ENCODE results near the gene ATXN10. TPM values are rescaled to one million over a fixed set of nuclear protein-coding genes. Genes with fewer than 3 reads are reported as not detected.

Gene ATXN10
- total and polyA plus RNA-seq, 9 donors = 136 to 218 (median 186) TPM

DNA sequence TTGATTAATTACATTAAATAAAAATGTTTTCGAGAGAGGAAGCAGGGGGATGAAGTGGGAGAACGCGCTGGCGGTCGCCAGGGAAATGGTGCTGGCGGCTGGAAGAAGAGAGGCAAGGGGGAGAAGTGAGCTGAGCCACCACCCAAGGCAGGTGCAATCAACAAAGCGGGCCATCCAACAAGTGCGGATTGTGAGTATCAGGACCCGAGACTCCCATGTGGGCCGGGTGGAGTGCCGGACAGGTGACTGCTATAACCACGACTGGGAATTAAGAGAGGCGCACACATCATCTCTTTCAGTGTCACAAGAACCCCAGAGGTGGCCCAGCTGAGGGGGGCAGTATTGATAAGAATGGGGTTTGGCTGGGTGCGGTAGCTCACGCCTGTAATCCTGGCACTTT is 41.2 kb upstream of the ATXN10 start:
- Histone ChIP-seq H3K27ac (ENCODE audit: low read length) (no peak overlapping the region), H3K4me3 (ENCODE audit: low read length) (no peak overlapping the region), H3K27me3 (ENCODE audit: control insufficient read depth, insufficient read depth, low read length) (peaks cover 47% of the 10 kb centered on the region), H3K4me1 (ENCODE audit: control insufficient read depth, insufficient read depth, low read length) (no peaks in the 10 kb centered on the region), H3K9me3 (replicated peaks; ENCODE audit: control insufficient read depth, low read depth, low read length) (no peaks in the 10 kb centered on the region), H3K36me3 (ENCODE audit: control insufficient read depth, insufficient read depth, low read length) (no peaks in the 10 kb centered on the region)
- 87% methylated on average over 13 of the region's 15 CpGs for WGBS (ENCODE audit: insufficient coverage)
- DNase-seq = no peak

DNA sequence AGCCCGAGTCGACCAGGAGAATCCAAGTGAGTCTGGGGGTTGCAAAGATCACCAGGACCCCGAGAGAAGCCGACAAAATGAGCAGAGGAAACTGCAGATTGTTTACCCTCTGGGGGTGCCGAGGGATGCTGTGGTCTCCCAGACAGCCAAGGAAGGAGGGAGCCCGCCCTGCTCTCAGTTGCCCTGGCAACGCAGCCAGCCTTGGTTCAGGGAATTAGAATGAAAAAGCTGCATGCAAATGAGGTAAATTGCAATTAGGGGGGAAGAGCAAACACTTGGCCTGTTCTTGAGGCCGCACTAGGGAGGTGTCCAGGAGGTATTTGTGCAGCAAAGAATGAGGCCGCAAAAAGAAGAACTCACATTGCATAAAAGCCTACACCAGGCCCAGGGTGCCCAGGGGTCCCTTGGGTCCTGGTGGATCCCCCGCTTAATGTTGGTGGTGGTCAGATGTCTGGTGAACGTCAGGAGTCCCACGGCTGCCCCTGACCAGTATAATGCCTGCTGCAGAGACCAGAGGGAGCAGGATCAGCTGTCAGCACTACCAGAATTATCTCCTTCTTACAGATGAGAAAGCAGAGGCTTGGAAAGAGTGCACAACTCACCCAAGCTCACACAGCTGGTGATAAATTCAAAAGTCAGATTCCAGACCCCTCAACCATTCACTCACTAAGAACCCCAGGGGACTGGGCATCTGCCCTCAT is 40.3 kb upstream of the ATXN10 start:
- Histone ChIP-seq H3K36me3 (ENCODE audit: control insufficient read depth, insufficient read depth, low read length) (no peaks in the 10 kb centered on the region), H3K4me3 (ENCODE audit: low read length) (no peak overlapping the region), H3K4me1 (ENCODE audit: control insufficient read depth, insufficient read depth, low read length) (no peaks in the 10 kb centered on the region), H3K9me3 (replicated peaks; ENCODE audit: control insufficient read depth, low read depth, low read length) (no peaks in the 10 kb centered on the region), H3K27me3 (ENCODE audit: control insufficient read depth, insufficient read depth, low read length) (peaks cover 50% of the 10 kb centered on the region), H3K27ac (ENCODE audit: low read length) (no peak overlapping the region)
- no peak for DNase-seq
- 13% methylated on average over 7 of the region's 12 CpGs for WGBS (ENCODE audit: insufficient coverage)

DNA sequence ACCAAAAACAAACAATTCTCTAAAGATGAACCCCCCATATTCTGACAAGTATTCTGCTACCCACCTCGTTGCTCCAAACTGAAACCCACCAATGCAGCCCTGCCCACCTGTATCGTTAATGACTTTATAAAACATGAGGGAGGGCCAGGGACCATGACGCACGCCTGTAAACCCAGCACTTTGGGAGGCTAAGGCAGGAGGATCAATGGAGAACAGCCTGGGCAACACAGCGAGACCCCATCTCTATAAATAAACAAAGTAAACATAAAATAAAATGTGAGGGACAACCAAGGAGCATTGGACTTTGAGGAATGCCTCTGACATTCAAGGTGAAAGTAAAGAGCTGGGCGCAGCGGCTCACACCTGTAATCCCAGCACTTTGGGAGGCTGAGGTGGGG is 39.8 kb upstream of the ATXN10 start:
- H3K36me3 ChIP-seq (ENCODE audit: control insufficient read depth, insufficient read depth, low read length) = no peaks in the 10 kb centered on the region
- no peaks in the 10 kb centered on the region for H3K4me1 ChIP-seq (ENCODE audit: control insufficient read depth, insufficient read depth, low read length)
- DNase-seq = no peak
- no peak overlapping the region for H3K27ac ChIP-seq (ENCODE audit: low read length)
- H3K4me3 ChIP-seq (ENCODE audit: low read length) = no peak overlapping the region
- 88% methylated on average over 2 of the region's 7 CpGs for whole genome bisulfite sequencing (ENCODE audit: insufficient coverage)
- H3K9me3 ChIP-seq (replicated peaks; ENCODE audit: control insufficient read depth, low read depth, low read length) = no peaks in the 10 kb centered on the region
- H3K27me3 ChIP-seq (ENCODE audit: control insufficient read depth, insufficient read depth, low read length) = peaks cover 54% of the 10 kb centered on the region

GRCh38 chr22:45632791-45633515 is 38.7 kb upstream of the ATXN10 start:
- Histone ChIP-seq H3K36me3 (ENCODE audit: control insufficient read depth, insufficient read depth, low read length) (no peaks in the 10 kb centered on the region), H3K27me3 (ENCODE audit: control insufficient read depth, insufficient read depth, low read length) (peaks cover 55% of the 10 kb centered on the region), H3K9me3 (replicated peaks; ENCODE audit: control insufficient read depth, low read depth, low read length) (no peaks in the 10 kb centered on the region), H3K4me3 (ENCODE audit: low read length) (no peak overlapping the region), H3K4me1 (ENCODE audit: control insufficient read depth, insufficient read depth, low read length) (no peaks in the 10 kb centered on the region), H3K27ac (ENCODE audit: low read length) (no peak overlapping the region)
- WGBS (ENCODE audit: insufficient coverage) = 14% methylated on average over 5 of the region's 15 CpGs
- peak; percentile 30 for DNase-seq

DNA sequence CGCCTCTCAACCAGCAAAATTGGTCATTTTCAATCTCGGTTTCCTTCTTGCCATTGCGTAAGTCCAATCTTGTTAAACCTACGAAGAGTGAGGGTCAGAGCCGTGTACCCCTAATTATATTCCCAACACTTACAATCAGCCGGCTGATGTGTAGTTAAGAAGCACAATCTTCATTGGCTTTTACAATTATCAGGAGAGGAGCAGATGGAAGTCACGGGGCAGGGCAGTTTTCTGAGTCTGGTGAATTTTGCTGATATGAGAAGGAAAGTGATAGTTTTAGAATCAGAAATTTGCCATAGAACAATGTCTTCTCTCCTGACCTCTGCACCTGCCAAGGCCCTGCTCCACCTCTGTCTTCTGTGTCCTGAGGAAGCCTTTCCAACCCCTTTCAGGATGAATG is 35.0 kb upstream of the ATXN10 start:
- Histone ChIP-seq H3K27ac (ENCODE audit: low read length) (no peak overlapping the region), H3K4me1 (ENCODE audit: control insufficient read depth, insufficient read depth, low read length) (no peaks in the 10 kb centered on the region), H3K9me3 (replicated peaks; ENCODE audit: control insufficient read depth, low read depth, low read length) (no peaks in the 10 kb centered on the region), H3K4me3 (ENCODE audit: low read length) (no peak overlapping the region), H3K36me3 (ENCODE audit: control insufficient read depth, insufficient read depth, low read length) (no peaks in the 10 kb centered on the region), H3K27me3 (ENCODE audit: control insufficient read depth, insufficient read depth, low read length) (peaks cover 57% of the 10 kb centered on the region)
- 89% methylated on average over 2 of the region's 7 CpGs for WGBS (ENCODE audit: insufficient coverage)
- DNase-seq = no peak

DNA sequence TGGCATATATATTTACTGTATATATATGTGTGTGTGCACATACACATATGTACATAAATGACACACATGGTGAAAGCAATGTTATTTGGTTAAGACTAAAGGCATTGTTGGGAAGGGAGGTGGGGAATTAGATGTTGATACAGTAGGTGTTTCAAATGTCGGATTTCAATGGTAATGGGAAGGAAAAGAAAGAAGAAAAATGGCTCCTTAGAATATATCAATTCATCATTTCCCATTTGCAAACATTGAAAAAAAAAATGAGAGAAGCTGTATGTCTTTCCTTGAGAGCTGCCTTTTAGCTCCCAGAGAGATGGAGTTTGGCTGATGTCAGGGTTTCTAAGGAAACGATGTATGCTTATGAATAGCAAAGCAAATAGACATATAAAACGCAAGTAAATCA is 33.4 kb upstream of the ATXN10 start:
- no peak overlapping the region for H3K4me3 ChIP-seq (ENCODE audit: low read length)
- H3K9me3 ChIP-seq (replicated peaks; ENCODE audit: control insufficient read depth, low read depth, low read length) = no peaks in the 10 kb centered on the region
- no peaks in the 10 kb centered on the region for H3K36me3 ChIP-seq (ENCODE audit: control insufficient read depth, insufficient read depth, low read length)
- no CpG with 5 or more reads among the region's 3 CpGs for WGBS (ENCODE audit: insufficient coverage)
- H3K27me3 ChIP-seq (ENCODE audit: control insufficient read depth, insufficient read depth, low read length) = peaks cover 49% of the 10 kb centered on the region
- DNase-seq = no peak
- no peaks in the 10 kb centered on the region for H3K4me1 ChIP-seq (ENCODE audit: control insufficient read depth, insufficient read depth, low read length)
- no peak overlapping the region for H3K27ac ChIP-seq (ENCODE audit: low read length)

DNA sequence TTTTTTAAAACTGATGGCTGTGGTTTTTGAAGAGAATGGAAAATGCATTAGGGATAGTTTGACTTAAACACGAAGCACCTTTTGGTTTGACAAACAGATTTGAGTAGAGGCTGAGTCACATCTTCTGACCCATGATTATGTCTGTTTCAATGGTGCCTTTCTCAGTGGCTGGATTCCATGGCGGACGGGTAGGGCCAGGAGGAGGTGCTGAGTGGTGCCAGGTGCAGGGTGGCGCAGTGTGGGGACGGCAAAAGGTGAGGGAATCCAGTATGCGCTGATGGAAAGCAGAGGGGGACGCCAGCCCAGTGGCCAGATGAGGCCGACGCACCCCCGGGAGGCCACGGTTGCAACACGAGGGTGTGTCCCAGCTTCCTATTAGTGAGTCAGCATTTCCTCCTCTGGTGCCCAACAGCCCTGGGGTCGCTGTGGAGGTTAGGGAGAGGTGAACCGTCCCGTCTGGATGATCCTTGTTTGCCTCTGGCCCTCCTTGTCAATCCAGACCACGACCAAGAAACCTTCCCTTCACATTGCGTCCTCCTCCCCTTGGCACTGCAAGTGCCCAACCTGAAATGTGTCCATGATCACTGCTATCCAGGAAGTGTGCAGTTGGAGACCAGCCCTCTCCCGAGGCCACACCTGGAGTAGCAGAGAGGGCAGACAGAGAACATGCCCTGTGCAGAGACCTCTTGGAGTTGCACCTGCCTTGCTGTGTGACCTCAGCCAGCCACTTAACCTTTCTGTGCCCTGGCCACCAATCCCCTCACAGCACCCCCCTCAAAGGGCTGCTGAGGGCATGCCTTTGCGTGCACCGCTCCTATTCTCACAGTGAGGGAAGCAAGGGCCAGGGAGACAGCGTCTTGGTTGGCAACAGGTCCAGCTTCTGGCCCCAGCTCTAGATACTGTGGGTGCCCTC is 32.5 kb upstream of the ATXN10 start:
- Histone ChIP-seq H3K4me1 (ENCODE audit: control insufficient read depth, insufficient read depth, low read length) (no peaks in the 10 kb centered on the region), H3K27me3 (ENCODE audit: control insufficient read depth, insufficient read depth, low read length) (peaks cover 51% of the 10 kb centered on the region), H3K27ac (ENCODE audit: low read length) (no peak overlapping the region), H3K36me3 (ENCODE audit: control insufficient read depth, insufficient read depth, low read length) (no peaks in the 10 kb centered on the region), H3K4me3 (ENCODE audit: low read length) (no peak overlapping the region), H3K9me3 (replicated peaks; ENCODE audit: control insufficient read depth, low read depth, low read length) (no peaks in the 10 kb centered on the region)
- DNase-seq = peak; percentile 23
- 57% methylated on average over 15 of the region's 21 CpGs for WGBS (ENCODE audit: insufficient coverage)

GRCh38 chr22:45639747-45640102 is 31.9 kb upstream of the ATXN10 start:
- H3K4me1 ChIP-seq (ENCODE audit: control insufficient read depth, insufficient read depth, low read length) = no peaks in the 10 kb centered on the region
- H3K27ac ChIP-seq (ENCODE audit: low read length) = no peak overlapping the region
- no peaks in the 10 kb centered on the region for H3K9me3 ChIP-seq (replicated peaks; ENCODE audit: control insufficient read depth, low read depth, low read length)
- DNase-seq = no peak
- H3K36me3 ChIP-seq (ENCODE audit: control insufficient read depth, insufficient read depth, low read length) = no peaks in the 10 kb centered on the region
- 38% methylated on average over 5 of the region's 7 CpGs for WGBS (ENCODE audit: insufficient coverage)
- peaks cover 54% of the 10 kb centered on the region for H3K27me3 ChIP-seq (ENCODE audit: control insufficient read depth, insufficient read depth, low read length)
- no peak overlapping the region for H3K4me3 ChIP-seq (ENCODE audit: low read length)

DNA sequence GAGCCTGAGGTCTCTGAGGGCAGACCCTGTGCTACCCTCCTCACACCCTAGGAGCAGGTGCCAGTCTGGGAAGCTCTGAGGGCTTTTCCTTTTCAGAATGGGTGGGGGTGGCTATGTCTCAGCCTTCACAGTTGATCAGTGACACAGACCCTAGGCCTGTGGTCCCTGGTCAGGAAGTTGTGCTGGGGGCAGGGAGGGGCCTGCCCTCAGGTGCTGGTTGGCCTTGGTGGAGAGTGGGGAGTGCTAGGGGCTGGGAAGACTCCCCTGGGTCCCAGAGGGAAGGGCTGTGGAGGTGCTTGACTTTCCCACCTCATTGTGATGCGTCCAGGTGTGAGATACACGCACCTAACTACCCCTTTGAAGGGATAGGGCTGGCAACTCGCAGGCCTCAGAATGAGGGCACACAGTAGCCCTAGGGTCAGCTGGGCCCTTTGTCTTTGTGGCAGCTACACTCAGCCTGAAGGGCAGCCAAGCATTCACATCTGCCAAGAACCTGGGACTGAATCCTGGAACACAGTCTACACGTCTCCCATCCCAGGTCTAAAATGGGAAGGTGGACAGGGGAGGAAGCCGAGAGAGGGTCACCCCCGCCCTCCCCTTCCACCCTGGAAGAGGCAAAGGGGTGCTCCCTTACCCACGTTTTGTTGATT is 31.2 kb upstream of the ATXN10 start:
- 61% methylated on average over 4 of the region's 7 CpGs for WGBS (ENCODE audit: insufficient coverage)
- DNase-seq = no peak

More for the DNA sequence above, 31.2 kb upstream of the ATXN10 start:
- Histone ChIP-seq H3K27me3 (ENCODE audit: control insufficient read depth, insufficient read depth, low read length) (peaks cover 57% of the 10 kb centered on the region), H3K9me3 (replicated peaks; ENCODE audit: control insufficient read depth, low read depth, low read length) (no peaks in the 10 kb centered on the region), H3K4me1 (ENCODE audit: control insufficient read depth, insufficient read depth, low read length) (peaks cover 3% of the 10 kb centered on the region), H3K27ac (ENCODE audit: low read length) (no peak overlapping the region), H3K4me3 (ENCODE audit: low read length) (no peak overlapping the region), H3K36me3 (ENCODE audit: control insufficient read depth, insufficient read depth, low read length) (no peaks in the 10 kb centered on the region)
